Head of caudate nucleus (tissue), 42 donors: ENCODE data around the gene MBD3L5.
"Not testable (repeated sequence)": the region's sequence is repeated elsewhere in the genome, so short reads cannot be mapped to it uniquely, and the experiment has no call there.

Experiments used
- DNase-seq, 42 donors: peaks; one replicate each; pipeline versions ENCODE4 v3.0.0 to v3.0.0-alpha.2; 2020 to 2021; ENCODE audit warnings: mixed read lengths in 7 of 42
- intact Hi-C: fragments of 100-400 bp; cut with DNase I; formaldehyde crosslinking; loops from one replicate; pipeline ENCODE4 v1.15.0; 2022

Gene MBD3L5

GRCh38 chr19:7041563-7041962, 11.2 kb downstream of the MBD3L5 start:
- intact Hi-C loops, DNase-seq: not testable (repeated sequence)

DNA sequence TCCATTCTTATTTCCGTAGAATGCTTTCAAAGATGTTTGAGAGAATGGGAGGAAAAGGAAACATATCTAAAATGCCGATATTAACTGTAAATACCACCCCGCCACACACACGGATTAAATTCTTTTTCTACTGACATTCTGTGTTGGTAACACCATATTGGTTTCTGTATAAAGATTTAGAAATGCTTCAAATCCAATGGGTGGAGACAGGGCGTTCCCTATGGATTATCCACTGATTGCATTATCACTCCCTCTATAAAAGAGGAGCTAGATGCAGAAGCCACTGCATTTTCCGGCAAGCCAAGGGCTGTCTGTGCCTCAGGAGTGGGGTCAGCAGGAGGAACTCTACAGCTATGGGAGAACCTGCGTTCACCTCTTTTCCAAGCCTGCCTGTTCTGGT, 18.6 kb downstream of the MBD3L5 start, which contains the start of gene MBD3L2:
TSS of gene MBD3L2 (plus strand) at position 301 of the 400 bp plus-strand sequence. CDS start at position 354, 53 bp downstream.
- DNase-seq, intact Hi-C loops: not testable (repeated sequence)

DNA sequence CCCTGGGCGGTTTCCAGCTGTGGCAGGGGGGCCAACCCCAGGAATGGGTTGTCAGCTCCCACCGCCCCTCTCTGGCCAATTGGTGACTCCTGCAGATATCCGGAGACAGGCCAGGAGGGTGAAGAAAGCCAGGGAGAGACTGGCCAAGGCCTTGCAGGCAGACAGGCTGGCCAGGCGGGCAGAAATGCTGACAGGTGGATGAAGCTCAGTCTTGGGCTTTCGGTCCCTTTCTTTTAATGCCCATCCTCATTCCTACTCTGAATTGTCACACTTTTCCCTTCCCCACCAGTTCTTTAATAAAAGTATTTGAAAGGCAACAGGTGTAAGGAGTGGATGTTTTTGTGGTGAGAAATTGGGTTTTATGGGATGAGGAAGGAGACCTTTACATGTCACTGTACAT, 21.0 kb downstream of the MBD3L5 start:
- DNase-seq, result peak in 1 of 42 donors; percentile 12
- intact Hi-C loops, result not testable (repeated sequence)

DNA sequence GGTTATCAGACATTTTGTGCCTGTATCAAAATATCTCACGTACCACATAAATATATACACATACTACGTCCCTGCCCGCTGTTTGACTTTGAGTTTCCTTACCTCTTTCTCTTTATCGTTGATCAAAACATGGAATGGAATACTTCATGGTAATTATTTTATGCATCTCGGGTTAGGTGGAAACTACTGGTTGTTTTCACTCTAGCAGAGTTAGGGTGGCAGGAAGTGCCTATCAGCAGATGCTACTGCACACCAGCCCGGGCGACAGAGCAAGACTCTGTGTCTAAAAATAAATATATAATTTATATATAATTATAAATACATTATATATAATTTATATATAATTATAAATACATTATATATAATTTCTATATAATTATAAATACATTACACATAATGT, 22.5 kb downstream of the MBD3L5 start:
- DNase-seq, result peak in 1 of 42 donors; percentile 0
- intact Hi-C loops, result not testable (repeated sequence)

DNA sequence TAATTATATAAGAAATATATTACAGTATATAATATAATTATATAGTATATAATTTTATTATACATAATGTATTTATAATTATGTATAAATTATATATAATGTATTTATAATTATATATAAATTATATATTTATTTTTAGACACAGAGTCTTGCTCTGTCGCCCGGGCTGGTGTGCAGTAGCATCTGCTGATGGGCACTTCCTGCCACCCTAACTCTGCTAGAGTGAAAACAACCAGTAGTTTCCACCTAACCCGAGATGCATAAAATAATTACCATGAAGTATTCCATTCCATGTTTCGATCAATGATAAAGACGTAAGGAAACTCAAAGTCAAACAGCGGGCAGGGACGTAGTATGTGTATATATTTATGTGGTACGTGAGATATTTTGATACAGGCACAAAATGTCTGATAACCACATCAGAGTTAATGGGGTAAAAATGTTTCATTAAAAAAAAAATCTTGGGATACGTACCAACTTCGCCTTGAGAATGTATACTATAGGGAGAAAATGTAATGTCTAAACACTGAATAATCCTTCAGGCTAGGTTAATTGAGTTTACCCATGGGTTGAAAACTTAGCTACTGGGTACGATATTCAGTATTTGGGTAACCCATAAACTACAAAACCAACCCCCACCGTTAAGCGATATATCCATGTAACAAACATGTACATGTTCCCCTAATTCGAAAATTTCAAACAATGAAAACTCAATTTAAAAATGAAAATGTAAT, 24.4 kb downstream of the MBD3L5 start:
- DNase-seq, intact Hi-C loops: not testable (repeated sequence)

DNA sequence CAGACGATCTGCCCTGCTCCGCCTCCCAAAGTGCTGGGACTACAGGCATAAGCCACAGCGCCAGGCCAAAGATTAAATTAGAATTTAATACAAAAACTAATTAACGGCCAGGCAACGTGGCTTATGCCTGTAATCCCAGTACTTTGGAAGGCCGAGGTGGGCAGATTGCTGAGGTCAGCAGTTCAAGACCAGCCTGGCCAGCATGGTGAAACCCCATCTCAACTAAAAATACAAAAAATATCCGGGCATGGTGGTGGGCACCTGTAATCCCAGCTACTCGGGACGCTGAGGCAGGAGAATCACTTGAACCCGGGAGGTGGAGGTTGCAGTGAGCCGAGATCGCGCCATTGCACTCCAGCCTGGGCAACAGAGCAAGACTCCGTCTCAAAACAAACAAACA, 25.3 kb downstream of the MBD3L5 start:
- intact Hi-C loops, result not testable (repeated sequence)
- DNase-seq, result peak in 1 of 42 donors; percentile 7

DNA sequence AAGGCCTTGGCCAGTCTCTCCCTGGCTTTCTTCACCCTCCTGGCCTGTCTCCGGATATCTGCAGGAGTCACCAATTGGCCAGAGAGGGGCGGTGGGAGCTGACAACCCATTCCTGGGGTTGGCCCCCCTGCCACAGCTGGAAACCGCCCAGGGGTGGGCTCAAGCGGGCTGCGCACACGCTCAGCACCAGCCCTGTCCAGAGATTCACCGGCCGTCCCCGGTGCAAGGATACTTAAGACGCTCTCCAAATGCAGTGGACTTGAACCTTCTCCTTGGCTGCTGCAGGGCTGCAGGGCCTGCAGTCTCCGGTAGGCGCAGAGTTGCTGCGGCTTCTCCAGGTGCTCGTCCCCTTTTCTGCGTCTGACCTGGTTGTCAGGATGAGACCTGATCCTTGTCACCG, 26.0 kb downstream of the MBD3L5 start:
- intact Hi-C loops, DNase-seq: not testable (repeated sequence)

DNA sequence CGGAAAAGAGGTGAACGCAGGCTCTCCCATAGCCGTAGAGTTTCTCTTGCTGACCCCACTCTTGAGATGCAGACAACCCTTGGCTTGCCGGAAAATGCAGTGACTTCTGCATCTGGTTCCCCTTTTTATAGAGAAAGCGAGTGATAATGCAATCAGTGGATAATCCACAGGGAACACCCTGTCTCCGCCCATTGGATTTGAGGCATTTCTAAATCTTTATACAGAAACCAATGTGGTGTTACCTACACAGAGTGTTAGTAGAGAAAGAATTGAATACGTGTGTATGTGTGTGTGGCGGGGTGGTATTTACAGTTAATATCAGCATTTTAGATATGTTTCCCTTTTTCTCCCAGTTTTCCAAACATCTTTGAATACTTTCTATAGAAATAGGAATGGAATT, 28.2 kb downstream of the MBD3L5 start, which contains the start of gene MBD3L3:
TSS of gene MBD3L3 (minus strand) at position 101 of the 400 bp plus-strand sequence. CDS start at position 30, 71 bp downstream.
- intact Hi-C loops, DNase-seq: not testable (repeated sequence)

DNA sequence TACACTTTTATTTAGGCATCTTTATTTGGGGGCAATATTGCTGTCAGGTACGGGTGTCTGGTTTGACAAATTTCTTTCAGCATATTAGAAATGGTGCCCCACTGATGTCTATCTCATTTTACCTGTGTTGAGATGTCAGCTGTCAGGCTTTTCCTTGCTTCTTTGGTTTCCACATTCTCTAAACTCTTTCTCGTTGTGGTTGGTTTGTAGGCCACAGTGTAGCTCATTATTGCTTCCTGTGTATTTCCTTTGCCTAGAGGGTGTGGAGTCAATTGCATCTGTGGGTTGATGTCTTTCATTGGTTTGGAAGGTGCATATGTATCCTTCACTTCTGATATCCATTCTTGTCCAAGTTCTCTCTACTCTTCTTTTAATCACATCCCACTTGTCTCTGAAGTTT, 29.6 kb downstream of the MBD3L5 start:
- intact Hi-C loops, result not testable (repeated sequence)

GRCh38 chr19:7063339-7063738, 33.0 kb downstream of the MBD3L5 start:
- DNase-seq, result peak in 1 of 42 donors; percentile 0

More for the DNA sequence above, 29.6 kb downstream of the MBD3L5 start:
- not testable (repeated sequence) for DNase-seq

GRCh38 chr19:7063764-7064418, 33.5 kb downstream of the MBD3L5 start:
- intact Hi-C loops, result no loop called here
- DNase-seq, result peak in 2 of 42 donors; percentile 17 to 27

More at GRCh38 chr19:7063339-7063738, 33.0 kb downstream of the MBD3L5 start:
- intact Hi-C loops, result no loop called here

- intact Hi-C loops, result not testable (repeated sequence)
Measured at GRCh38 chr19:7067122-7067521, 36.7 kb downstream of the MBD3L5 start.

GRCh38 chr19:7067716-7068115, 37.3 kb downstream of the MBD3L5 start:
- intact Hi-C loops, result no loop called here
- DNase-seq, result no peak

More at GRCh38 chr19:7067122-7067521, 36.7 kb downstream of the MBD3L5 start:
- peak in 8 of 42 donors; percentile 4 to 47 (median 14) for DNase-seq

GRCh38 chr19:7068599-7068998, 38.2 kb downstream of the MBD3L5 start:
- intact Hi-C loops, result no loop called here
- DNase-seq, result peak in 2 of 42 donors; percentile 31 to 34

DNA sequence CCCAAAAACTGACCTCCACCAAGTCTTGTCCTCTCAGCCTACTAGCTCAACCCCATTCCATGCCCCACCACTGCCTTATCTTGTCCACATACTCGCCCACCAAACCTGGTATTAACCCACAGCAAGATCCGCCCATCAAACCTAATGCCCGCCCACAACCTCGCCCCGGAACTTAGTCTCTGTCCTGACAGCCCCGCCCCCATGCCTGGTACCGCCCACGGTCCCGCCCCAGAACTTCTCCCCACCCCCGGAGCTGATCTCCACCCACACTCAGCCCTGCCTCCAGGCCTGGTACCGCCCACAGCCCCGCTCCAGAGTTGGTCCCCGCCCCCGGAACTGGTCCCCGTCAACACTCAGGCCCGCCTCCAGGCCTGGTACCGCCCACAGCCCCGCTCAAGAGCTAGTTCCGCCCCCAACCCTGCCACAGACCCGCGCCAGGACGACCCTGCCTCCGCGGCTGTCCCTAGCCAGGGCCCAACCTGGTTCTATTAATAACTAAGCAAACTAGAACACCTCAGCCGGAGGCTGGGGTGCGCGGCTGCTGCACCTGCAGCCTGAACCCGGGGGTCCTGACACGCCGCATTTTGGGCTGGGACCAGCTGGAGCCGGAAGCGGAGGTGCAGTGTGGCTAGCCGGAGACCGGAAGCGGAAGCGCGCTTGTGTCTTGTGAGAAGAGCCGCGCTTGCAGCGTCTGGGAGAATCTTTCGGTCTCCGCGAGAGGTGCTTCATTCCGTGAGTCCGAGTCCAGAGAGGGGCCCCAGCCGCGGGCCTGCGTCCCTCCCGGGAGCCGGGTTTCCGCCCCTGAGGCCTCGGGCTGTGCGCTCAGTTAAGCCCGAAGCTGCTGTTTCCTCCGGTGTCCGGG, 38.9 kb downstream of the MBD3L5 start, which contains the start of gene ZNF557:
TSS of gene ZNF557 (plus strand) at position 662 of the 862 bp plus-strand sequence. CDS start 5,372 bp downstream, outside the sequence.
- DNase-seq, result peak; percentile 94 to 99 (median 98)
- intact Hi-C loops, result no loop called here

- DNase-seq, result peak in 3 of 42 donors; percentile 6 to 14 (median 9)
- intact Hi-C loops, result no loop called here
Measured at GRCh38 chr19:7069904-7070226, 39.5 kb downstream of the MBD3L5 start.

DNA sequence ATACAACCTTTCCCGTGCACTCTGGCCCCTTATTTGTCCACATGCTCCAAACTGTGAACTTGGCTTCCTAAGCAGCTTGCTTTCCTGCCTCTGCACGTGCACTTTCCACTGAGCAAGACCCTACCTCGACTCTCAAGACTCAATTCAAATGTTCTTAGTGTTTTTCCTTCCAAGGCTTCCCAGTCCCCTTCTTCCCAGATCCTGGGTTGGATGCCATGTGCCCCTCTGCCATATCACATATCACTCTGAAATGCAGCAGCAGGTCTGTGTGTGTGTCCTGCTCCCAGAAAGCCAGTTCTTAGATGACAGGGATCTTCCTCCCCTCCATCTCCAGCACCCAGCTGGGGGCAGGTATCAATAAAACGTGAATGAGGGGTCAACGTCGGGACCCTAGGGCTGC, 42.2 kb downstream of the MBD3L5 start:
- peak in 2 of 42 donors; percentile 20 to 25 for DNase-seq
- intact Hi-C loops, result no loop called here

- DNase-seq, result peak in 1 of 42 donors; percentile 13
- intact Hi-C loops, result no loop called here
Measured at GRCh38 chr19:7074705-7075282, 44.4 kb downstream of the MBD3L5 start.

- intact Hi-C loops, result no loop called here
- no peak for DNase-seq
Measured at GRCh38 chr19:7076151-7076550, 45.8 kb downstream of the MBD3L5 start.
